ENCODE results near the gene REEP3.

The REEP3 gene

DNA sequence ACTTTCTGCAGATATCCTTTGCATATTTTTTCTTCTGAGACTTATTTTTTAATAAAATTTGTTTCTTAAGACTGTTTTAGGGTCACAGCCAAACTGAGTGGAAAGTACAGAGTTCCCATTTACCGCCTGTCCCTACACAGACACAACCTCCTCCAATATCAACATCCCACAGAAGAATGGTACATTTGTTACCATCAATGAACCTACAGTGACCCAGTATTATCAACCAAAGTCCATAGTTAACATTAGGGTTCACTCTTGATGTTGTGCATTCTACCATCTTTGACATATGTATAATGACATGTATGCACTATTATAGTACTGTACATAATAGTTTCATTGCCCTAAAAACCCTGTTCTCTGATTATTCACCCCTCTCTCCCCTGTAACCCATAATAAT lies 14.6 kb upstream of the REEP3 start:
- DNase-seq (ENCODE audit: low spot score) = no peak

DNA sequence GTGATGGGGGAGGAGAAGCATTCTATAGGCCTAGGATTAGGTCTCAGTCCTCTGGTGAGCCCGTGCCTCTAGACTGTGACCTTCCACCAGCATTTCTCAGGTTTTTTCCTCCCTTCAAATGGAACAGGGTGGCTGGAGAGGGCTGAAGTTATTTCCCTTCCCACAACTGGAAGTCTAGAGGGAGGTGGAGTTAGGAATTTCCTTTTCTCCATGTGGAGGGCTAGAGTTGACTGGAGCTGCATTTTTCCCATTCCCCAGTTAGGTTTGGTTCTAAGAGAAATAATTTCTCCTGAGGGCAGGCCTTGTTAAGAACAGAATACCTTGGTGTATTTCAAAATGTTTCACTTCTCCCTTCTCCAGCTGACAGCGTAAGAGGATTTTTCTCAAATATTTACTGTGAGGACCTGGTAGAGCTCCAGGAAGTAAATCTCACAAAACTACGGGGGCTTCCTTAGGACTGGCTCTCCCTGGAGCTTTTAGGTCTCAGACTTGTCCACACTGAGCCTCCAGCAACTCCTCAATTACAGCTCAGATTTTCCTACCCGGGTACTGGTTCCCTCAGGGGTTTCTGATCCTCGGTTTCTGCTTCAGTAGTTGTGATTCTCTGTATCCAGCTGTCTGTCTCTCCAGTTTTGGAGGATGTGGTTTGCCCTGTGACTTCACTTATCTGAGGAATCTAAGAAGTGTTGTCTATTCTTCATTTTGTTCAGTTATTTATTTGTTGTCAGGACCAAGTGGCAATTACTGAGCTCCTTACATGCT lies 6.0 kb upstream of the REEP3 start:
- no peak for DNase-seq (ENCODE audit: low spot score)

DNA sequence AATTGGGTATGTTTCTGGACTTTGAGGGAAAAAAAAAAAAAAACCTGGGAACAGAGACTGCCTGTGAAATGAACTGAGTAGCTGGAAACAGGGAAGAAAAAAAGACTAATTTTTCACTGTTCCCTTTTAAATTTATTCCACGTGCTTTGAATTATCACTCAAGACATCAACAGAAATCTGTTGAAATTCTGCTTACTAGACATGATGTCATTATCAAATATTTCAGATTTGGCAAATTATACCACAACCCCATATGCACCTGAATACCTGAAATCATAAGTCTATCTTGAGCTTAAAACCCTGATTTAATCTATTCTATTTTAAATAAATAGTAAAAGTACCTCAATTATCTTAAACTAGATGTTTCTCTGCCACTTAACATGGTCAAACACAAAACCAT lies 5.0 kb upstream of the REEP3 start:
- DNase-seq (ENCODE audit: low spot score) = no peak

DNA sequence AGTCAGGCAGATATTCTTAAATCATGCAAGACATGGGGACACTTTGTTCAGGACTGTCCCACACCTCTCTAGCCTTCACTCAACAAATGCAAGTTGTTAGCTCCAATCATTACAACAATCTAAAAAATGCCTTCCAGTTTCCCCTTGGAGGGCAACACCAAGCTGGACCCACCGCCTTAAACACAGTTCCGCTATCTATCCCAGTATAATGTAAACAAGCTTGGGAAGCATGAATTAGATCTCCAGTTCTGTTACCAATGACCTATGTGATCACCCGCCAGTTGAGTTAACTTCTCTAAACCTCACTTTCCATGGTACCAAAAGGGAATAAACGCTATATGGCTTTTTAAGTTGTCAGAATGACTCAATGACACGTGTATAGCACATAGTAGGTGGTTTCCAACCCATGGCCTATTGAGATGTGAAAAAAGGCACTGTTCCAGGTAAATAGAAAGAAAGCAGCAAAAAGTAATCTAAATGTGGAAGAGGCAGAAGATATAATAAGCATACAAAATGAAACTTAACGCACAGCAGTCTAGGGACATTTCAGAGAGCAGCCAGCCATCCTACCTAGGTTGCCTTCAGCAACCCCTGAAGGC lies 2.4 kb upstream of the REEP3 start:
- no peak for DNase-seq (ENCODE audit: low spot score)

GRCh38 chr10:63521416-63522276 lies 445 bp downstream of the REEP3 start:
- DNase-seq (ENCODE audit: low spot score) = peak; percentile 74

- peak; percentile 32 for DNase-seq (ENCODE audit: low spot score)
Measured at GRCh38 chr10:63522277-63522687, 1.1 kb downstream of the REEP3 start.

DNA sequence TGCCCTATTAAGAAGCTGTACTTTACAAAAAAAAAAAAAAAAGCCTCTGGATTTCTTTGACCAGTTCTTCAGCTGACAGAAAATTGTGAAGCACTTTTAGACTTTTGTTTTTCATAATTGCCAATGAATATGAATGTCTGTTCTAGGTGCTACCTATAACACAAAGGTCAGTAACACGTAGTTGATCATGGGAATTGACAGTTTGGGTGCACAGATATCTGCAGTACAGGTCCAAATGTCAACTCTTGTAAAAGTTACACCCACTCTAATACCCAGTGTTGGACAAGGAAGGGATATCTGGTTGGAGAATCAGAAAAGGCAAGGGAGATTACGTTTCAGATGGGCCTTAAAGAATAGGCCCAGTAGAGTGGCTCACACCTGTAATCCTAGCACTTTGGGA lies 1.8 kb downstream of the REEP3 start:
- DNase-seq (ENCODE audit: low spot score) = no peak

DNA sequence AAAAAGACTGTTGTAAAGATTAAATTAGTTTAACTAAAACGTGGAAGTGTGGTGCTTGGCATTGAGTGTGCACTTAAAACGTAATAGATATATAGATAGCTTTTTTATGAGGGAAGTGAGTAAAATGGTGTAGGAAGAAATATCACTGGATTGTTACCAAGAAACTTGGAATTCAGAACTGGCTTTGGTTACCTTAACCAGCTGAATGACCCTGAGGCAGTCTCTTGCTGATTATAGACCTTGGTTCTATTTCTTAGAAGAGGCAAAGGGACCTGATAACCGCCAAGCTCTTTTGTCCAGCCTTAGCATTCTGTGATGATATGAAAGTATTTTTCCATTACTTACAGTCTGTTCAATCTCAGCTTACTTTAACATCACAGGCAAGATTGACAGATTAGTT lies 3.8 kb downstream of the REEP3 start:
- no peak for DNase-seq (ENCODE audit: low spot score)

DNA sequence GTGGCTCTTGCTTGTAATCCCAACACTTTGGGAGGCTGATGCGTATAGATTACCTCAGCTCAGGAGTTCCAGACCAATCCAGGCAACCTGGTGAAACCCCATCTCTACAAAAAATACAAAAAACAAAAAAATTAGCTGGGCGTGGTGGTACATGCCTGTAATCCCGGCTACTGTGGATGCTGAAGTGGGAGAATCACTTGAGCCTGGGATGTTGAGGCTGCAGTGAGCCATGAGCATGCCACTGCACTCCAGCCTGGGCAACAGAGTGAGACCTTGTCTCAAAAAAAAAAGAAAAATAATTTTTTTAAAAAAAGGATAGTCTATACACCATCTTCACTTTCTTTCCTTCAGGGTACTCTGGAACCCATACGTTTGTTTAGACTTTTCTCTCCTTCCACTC lies 6.2 kb downstream of the REEP3 start:
- DNase-seq (ENCODE audit: low spot score) = no peak

DNA sequence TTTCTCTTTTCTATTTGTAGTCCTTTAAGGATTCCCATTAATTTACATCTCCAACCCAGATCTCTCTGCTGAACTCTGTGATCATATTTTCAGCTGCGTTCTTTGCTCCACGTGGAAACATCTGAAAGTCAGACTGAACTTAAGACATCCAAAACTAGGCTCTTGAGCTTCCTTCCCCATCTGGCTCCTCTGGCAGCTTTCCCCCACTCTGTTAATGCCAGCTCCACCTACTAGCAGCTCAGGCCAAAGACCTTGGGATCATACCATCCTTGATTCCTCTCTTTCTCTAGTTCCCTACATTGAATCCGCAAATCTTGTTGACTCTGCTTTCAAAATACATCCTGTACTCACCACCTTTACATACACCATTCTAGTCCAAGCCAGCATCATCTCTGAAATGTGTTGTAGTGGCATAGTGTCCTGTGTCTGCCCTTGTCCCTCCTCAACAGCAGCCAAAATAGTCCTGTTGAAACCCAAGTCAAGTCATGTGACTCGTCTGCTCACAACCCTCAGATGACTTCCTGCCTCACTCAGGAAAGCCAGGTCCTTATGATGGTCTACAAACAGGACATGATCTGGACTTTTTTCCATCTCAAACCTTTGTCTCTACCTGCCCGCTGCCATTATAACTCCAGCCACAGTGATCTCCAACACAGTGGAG lies 7.0 kb downstream of the REEP3 start:
- DNase-seq (ENCODE audit: low spot score) = no peak

- DNase-seq (ENCODE audit: low spot score) = no peak
Measured at GRCh38 chr10:63530409-63530808, 9.2 kb downstream of the REEP3 start.

DNA sequence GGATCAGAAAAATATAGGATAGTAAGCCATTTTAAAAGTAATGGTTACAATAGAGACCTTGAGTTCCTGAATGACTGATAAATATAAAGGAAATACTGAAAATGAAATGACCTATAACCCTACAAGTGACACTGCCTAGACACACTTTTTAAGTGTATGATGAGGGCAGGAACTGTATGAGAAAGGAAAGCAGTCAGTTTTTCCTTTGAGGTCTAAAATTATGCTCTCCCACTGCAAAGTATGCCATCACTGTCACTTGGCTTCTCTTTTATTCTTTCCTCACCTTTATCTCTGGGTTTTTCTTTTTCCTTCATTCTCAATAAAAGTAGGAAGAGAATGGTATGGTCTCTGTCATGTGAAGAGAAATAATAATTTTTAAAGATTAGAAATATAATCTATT lies 13.5 kb downstream of the REEP3 start:
- no peak for DNase-seq (ENCODE audit: low spot score)

DNA sequence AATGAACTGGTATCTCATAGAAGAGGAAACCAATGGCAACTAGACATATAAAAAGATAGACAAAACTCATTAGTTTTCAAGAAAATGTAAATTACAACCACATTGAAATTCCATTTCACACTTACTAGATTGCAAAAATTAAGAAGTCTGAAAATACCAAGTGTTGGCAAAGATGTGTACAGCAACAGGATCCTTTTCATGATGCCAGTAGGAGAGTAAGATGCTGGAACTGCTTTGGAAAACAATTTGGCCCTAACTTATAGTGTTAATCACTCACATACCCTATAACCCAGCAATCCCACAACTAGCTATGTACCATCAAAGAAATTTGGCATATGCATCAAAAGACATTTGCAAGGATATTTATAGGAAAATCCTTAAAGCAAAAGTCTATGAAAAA lies 15.5 kb downstream of the REEP3 start:
- no peak for DNase-seq (ENCODE audit: low spot score)

DNA sequence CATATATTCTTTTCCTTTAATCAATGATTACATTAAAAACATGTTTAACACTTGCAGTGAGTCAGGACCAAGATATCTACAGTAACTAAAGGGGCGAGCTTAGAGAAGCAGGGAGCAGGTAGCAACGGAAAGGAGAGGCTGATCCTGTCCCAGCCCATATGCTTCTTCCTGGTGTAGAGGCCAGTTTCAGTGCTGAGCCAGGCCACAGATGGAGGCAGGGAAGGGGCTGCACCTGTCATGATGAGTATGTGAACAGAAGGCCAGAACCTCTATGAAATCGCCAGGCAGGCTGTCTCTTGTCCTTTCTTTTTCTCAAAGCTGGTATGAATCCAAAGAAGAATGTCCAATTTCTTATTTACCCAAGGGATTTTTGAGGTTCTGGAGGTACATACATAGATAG lies 16.3 kb downstream of the REEP3 start:
- no peak for DNase-seq (ENCODE audit: low spot score)

DNA sequence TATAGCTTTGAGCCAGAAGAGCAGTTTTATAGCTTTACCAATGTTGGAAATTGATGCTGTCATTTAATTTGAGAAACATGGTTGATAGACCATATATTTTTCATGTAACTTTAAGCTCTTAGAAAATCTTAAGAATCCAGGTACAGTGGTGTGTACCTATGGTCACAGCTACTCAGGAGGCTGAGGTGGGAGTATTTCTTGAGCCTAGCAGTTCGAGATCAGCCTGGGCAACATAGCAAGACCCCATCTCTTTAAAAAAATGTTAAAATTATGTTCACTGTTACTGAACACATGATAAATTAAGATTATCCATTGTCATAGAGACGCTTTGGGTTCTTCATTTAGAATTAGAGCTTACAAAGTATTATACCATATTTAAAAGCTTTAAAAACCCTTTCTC lies 18.2 kb downstream of the REEP3 start:
- no peak for DNase-seq (ENCODE audit: low spot score)

GRCh38 chr10:63539994-63540393 lies 18.8 kb downstream of the REEP3 start:
- DNase-seq (ENCODE audit: low spot score) = no peak

- no peak for DNase-seq (ENCODE audit: low spot score)
Measured at GRCh38 chr10:63542835-63543575, 21.8 kb downstream of the REEP3 start.

DNA sequence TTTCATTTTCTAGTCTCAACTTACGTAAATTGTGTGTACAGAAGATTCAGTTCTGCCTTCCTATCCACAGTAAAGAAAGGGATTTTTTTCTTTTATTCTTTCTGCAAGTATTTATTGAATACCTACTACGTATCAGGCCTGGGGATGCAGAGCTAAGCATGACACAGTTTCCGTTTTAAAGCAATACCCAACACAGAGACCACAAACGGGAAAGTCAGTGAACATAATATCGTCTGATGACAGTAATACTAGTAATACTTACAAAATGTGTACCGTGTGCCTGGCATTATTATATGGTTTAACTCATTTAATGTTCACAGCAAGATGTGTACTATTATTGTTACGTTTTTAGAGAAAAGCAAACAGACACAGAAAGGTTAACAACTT lies 22.4 kb downstream of the REEP3 start:
- DNase-seq (ENCODE audit: low spot score) = no peak

GRCh38 chr10:63544418-63544817 lies 23.2 kb downstream of the REEP3 start:
- no peak for DNase-seq (ENCODE audit: low spot score)

DNA sequence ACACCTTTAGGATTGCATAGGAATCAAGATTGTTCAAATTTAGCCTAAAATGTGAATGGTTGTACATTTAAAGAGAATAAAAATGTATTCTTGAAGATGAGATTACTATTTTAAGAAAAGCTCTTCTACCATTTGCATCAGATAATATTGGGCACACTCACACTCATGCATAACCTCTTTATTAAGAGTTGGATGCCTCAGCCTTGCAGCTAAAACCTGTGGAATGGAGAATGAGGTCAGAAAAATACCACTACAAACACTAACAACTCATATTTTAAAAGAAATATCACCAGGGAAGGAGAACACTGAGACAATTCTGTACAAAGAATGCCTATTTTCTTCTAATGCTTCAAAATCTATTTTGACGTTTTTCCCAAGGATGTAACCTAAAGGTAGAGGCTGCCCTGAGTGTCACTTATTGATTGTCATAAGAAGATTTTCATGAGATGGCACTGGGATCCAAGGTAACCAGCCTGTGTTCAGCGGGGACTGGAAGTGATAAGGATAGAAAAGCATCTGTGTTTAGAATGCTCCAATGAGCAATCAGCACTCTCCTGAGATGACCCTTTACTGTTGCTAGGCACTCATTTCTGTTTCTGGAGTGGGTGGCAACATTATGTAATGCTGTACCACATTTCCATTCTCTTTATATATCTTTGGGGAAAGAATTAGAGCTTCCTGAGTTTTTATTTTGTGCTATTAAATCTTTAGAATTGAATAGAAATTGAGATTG lies 26.6 kb downstream of the REEP3 start:
- no peak for DNase-seq (ENCODE audit: low spot score)

- DNase-seq (ENCODE audit: low spot score) = no peak
Measured at GRCh38 chr10:63548860-63549259, 27.7 kb downstream of the REEP3 start.
